Hepatocyte (in vitro differentiated cells): Measurements from ENCODE around the gene OR8D2. TPM values are rescaled to one million over a fixed set of nuclear protein-coding genes. Genes with fewer than 3 reads are reported as not detected.

ENCODE experiments used
- DNase-seq: peaks from one replicate; pipeline ENCODE4 v3.0.0-alpha.2; 2016; ENCODE audit warnings: low spot score
- H2AFZ ChIP-seq: fragments of 200-600 bp; sonication (generic); 2 replicates; pipeline ENCODE4 v1.6.0; 2016; ENCODE audit warnings: antibody characterized with exemption, mild to moderate bottlenecking
- H3K27ac ChIP-seq: fragments of 200-600 bp; sonication (generic); 2 replicates; pipeline ENCODE4 v1.5.1; 2016; ENCODE audit warnings: mild to moderate bottlenecking
- H3K27me3 ChIP-seq: fragments of 200-600 bp; sonication (generic); 2 replicates; pipeline ENCODE4 v1.6.1; 2016
- H3K36me3 ChIP-seq: fragments of 200-600 bp; sonication (generic); replicated peaks from 2 replicates; pipeline ENCODE4 v1.5.1; 2016; ENCODE audit warnings: low read depth; ENCODE audit not compliant: insufficient read depth
- H3K4me1 ChIP-seq: fragments of 200-600 bp; sonication (generic); 2 replicates; pipeline ENCODE4 v1.5.1; 2016; ENCODE audit warnings: mild to moderate bottlenecking, moderate library complexity; ENCODE audit not compliant: insufficient read depth
- H3K4me2 ChIP-seq: fragments of 200-600 bp; sonication (generic); 2 replicates; pipeline ENCODE4 v1.6.0; 2016
- H3K4me3 ChIP-seq: fragments of 200-600 bp; sonication (generic); 2 replicates; pipeline ENCODE4 v1.5.1; 2016; ENCODE audit warnings: mild to moderate bottlenecking
- H3K79me2 ChIP-seq: fragments of 200-600 bp; sonication (generic); 2 replicates; pipeline ENCODE4 v1.6.0; 2017; ENCODE audit warnings: mild to moderate bottlenecking
- H3K9me2 ChIP-seq: fragments of 200-600 bp; sonication (generic); replicated peaks from 2 replicates; pipeline ENCODE4 v1.6.0; 2017; ENCODE audit warnings: mild to moderate bottlenecking; ENCODE audit not compliant: insufficient read depth
- H3K9me3 ChIP-seq: fragments of 200-600 bp; sonication (generic); 2 replicates; pipeline ENCODE4 v1.5.1; 2016; ENCODE audit warnings: low read depth, mild to moderate bottlenecking
- H4K20me1 ChIP-seq: fragments of 200-600 bp; sonication (generic); 2 replicates; pipeline ENCODE4 v1.6.0; 2016; ENCODE audit warnings: mild to moderate bottlenecking; ENCODE audit not compliant: insufficient read depth, poor library complexity, severe bottlenecking
- CTCF ChIP-seq: fragments of 200-600 bp; sonication (generic); IDR thresholded peaks from 2 replicates; pipeline ENCODE4 v1.5.1; 2016; ENCODE audit warnings: antibody characterized with exemption, mild to moderate bottlenecking; ENCODE audit not compliant: poor library complexity
- EZH2 ChIP-seq: fragments of 200-600 bp; sonication (generic); IDR thresholded peaks from 2 replicates; pipeline ENCODE4 v1.6.1; 2016; ENCODE audit warnings: antibody characterized with exemption, mild to moderate bottlenecking, borderline replicate concordance
- EZH2phosphoT487 ChIP-seq: fragments of 200-600 bp; sonication (generic); IDR thresholded peaks from one replicate; pipeline ENCODE4 v1.6.1; 2018; ENCODE audit warnings: antibody characterized with exemption, mild to moderate bottlenecking, low read depth, moderate library complexity; ENCODE audit not compliant: unreplicated experiment, severe bottlenecking
- WGBS: methylation state at CpG from one replicate; pipeline ENCODE4 v1.1.6; 2016; ENCODE audit warnings: low lambda C conversion rate; ENCODE audit errors: missing lambda C conversion rate; 5-methylcytosine and 5-hydroxymethylcytosine counted together
- polyA plus RNA-seq: library from polyadenylated mRNA; unstranded; fragments of >200 nt; fragmentation: Nextera tagmentation; extraction: Ambion mirVana; gene quantifications from 2 replicates; pipeline ENCODE4 v1.2.1, GENCODE V29; 2016
- total RNA-seq: library from RNA; depleted of rRNA; stranded (reverse); fragments of >200 nt; gene quantifications from 2 replicates; pipeline ENCODE4 v1.2.3, GENCODE V29; 2014

The OR8D2 gene
- total and polyA plus RNA-seq, 2 experiments from 2014 or later, result not detected

- no peak overlapping the region for H3K4me3 ChIP-seq
- no peaks in the 10 kb centered on the region for H3K9me2 ChIP-seq
- H3K4me1 ChIP-seq, result no peaks in the 10 kb centered on the region
- no peak overlapping the region for H3K27ac ChIP-seq
- H3K36me3 ChIP-seq, result no peaks in the 10 kb centered on the region
- TF ChIP-seq EZH2 (no peak), CTCF (no peak), EZH2phosphoT487 (no peak)
- WGBS, result 71% methylated on average over 3 of the region's 3 CpGs
- no peaks in the 10 kb centered on the region for H3K79me2 ChIP-seq
- H3K9me3 ChIP-seq, result no peaks in the 10 kb centered on the region
- H3K27me3 ChIP-seq, result no peaks in the 10 kb centered on the region
- H4K20me1 ChIP-seq, result no peaks in the 10 kb centered on the region
- no peak overlapping the region for H3K4me2 ChIP-seq
- no peak for DNase-seq
- no peak overlapping the region for H2AFZ ChIP-seq
Observed at GRCh38 chr11:124285610-124286344, 34.2 kb downstream of the OR8D2 start.

- Histone ChIP-seq H3K27ac (no peak overlapping the region), H3K4me3 (no peak overlapping the region), H3K4me1 (peaks cover 5% of the 10 kb centered on the region), H3K36me3 (no peaks in the 10 kb centered on the region), H2AFZ (no peak overlapping the region), H3K9me2 (no peaks in the 10 kb centered on the region), H3K4me2 (no peak overlapping the region), H3K79me2 (no peaks in the 10 kb centered on the region), H3K9me3 (no peaks in the 10 kb centered on the region), H3K27me3 (no peaks in the 10 kb centered on the region), H4K20me1 (no peaks in the 10 kb centered on the region)
- WGBS, result 52% methylated on average over 2 of the region's 2 CpGs
- no peak for DNase-seq
- TF ChIP-seq EZH2phosphoT487 (no peak), EZH2 (no peak), CTCF (no peak)
Observed at GRCh38 chr11:124278261-124278660, 41.7 kb downstream of the OR8D2 start.

- Histone ChIP-seq H3K36me3 (no peaks in the 10 kb centered on the region), H3K27ac (no peak overlapping the region), H2AFZ (no peak overlapping the region), H3K79me2 (no peaks in the 10 kb centered on the region), H3K4me3 (no peak overlapping the region), H3K9me2 (no peaks in the 10 kb centered on the region), H3K4me1 (peaks cover 5% of the 10 kb centered on the region), H4K20me1 (no peaks in the 10 kb centered on the region), H3K4me2 (no peak overlapping the region), H3K27me3 (no peaks in the 10 kb centered on the region), H3K9me3 (no peaks in the 10 kb centered on the region)
- WGBS, result 83% methylated on average over 3 of the region's 3 CpGs
- DNase-seq, result no peak
- TF ChIP-seq CTCF (peak; percentile 9), EZH2phosphoT487 (no peak), EZH2 (no peak)
Observed at GRCh38 chr11:124277804-124278203, 42.2 kb downstream of the OR8D2 start.
